Stromal cell of bone marrow (primary cell): Measurements from ENCODE around the gene UROC1.

ENCODE experiments used
- DNase-seq: peaks from one replicate; pipeline ENCODE4 v3.0.0-alpha.2; 2012; ENCODE audit warnings: low read depth

Gene UROC1

GRCh38 chr3:126494970-126495230, 22.7 kb downstream of the UROC1 start:
- no peak for DNase-seq

GRCh38 chr3:126494204-126494969, 23.2 kb downstream of the UROC1 start:
- DNase-seq, result no peak

DNA sequence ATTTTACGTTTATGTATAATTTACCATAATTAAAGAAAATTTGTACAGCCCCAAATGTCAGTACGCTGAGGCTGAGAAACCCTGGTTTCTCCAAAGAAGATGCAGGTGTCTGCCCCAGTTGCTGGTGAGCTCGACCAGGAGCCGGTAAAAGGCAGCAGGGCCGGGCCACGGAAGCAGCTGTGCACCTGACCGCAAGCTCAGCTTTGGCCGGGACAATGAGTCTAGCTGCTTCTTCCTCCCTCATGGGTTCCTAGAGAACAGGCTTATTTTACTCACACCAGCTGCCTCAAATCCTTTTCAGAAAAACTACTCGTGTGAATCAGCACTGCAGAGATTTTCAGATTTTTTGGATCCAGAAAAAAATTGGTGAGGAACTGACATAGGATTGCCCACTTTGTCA, 23.8 kb downstream of the UROC1 start:
- no peak for DNase-seq

- no peak for DNase-seq
These were observed 24.5 kb downstream of the UROC1 start for GRCh38 chr3:126493051-126493450.

GRCh38 chr3:126491221-126492013, 26.2 kb downstream of the UROC1 start:
- no peak for DNase-seq

DNA sequence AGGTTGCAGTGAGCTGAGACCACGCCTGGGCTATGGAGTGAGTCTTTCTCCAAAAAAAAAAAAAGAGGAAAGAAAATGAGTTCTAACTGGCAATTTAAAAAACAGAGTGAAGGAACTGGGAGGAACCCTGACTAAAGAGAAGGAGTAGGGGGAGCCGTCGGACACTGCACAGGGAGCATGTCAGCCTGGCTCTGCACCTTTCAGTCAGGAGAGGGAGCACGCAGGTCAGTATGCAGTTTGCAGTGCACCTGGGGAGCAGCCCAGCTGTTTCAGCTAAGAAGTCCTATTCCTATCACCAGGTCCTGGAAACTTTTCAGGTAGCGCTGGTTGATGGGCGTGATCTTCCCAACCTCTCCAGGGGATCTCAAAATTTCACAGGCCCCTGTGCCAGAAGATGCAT, 27.0 kb downstream of the UROC1 start:
- no peak for DNase-seq

GRCh38 chr3:126488886-126489569, 28.5 kb downstream of the UROC1 start:
- no peak for DNase-seq

DNA sequence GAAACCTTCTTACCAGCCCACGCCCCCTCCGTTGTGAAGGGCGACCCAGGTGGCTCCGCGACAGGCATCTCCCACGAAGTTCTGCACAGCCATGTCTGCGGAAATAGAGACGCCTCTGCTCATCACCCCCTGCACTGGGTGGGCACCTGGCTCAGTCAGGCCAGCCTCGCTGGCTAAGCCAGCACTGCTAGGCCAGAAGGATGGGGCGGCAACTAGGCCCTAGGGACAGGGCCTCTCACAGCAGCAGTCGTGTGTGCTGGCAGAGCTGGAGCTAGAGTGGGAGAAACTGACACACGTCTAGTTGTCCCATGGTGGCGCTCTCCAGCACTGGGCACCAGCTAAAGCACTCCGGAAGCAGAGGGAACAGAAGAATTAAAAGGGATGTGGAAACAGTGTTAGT, 29.4 kb downstream of the UROC1 start:
- no peak for DNase-seq

DNA sequence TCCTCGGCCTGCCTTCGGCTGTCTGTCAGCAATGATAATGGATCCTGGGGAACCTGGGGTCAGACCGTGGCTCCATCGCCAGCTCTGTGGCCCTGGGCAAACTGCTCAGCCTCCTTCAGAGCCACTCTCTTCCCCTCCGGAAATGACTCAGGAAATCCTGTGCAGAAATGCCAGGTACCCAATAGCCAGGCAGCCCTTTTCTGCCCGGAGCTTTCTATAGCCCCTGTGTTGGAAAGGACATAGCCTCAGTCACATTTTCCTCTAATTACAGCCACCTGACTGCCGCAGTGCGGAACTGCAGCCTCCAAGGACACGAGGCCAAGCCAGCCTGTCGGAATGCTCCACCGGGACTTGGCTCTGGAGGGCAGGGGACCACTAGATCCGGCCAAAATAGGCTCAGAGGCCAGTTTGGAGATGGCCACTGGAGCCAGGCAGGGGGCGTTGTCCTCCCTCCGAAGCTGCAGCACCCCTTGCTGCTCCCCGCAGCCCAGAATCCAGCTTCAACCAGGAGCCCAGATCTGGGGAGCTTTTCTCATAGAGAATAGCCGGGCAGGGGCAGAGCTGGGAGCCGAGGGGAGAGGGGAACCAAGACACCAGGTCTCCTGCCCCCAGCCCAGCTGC, 30.3 kb downstream of the UROC1 start:
- no peak for DNase-seq

DNA sequence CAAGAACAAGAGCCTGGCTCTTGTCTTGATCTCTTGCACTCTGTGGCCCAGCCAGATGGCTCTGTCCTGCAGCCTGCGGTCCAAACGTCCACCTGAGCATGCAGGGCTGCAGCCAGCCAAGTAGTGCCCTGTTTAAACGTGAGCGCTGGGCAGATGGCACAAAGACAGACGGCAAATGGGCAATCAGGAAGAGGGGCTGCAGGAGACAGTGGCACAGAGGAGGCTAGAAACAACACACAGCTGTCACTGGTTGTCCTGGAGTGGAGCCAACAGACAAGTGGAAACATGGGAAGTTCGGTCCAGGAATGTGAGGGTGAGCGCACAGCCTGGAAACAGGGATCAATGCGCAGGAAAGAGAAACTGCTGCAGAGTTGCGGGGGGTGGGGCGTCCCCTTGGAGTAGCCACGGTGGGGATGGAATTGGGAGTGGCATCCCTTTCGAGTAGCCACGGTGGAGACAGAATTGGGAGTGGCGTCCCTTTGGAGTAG, 31.2 kb downstream of the UROC1 start:
- DNase-seq, result no peak

- no peak for DNase-seq
These were observed 31.6 kb downstream of the UROC1 start for GRCh38 chr3:126485956-126486355.

GRCh38 chr3:126485176-126485897, 32.2 kb downstream of the UROC1 start:
- DNase-seq, result no peak

- no peak for DNase-seq
These were observed 32.9 kb downstream of the UROC1 start for GRCh38 chr3:126484662-126485061.

DNA sequence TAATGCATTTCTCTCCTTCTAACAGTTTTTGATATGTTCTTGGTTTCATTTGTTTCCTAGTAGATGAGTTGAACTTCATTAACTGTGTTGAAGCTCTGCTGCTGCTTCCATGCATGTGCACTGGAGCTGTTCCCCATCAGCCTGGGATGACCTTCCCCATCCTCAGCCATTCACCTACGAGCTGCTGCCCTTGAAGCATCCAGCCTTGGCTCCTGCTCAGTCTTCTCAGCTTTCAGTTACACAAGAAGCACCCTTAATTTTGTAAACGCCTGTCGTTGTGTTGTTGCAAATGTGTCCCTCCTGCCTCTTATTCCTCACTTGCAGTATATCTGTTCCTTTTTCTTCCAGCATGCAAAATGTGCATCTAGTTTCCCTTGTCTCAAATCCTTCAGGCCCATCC, 33.4 kb downstream of the UROC1 start:
- no peak for DNase-seq

DNA sequence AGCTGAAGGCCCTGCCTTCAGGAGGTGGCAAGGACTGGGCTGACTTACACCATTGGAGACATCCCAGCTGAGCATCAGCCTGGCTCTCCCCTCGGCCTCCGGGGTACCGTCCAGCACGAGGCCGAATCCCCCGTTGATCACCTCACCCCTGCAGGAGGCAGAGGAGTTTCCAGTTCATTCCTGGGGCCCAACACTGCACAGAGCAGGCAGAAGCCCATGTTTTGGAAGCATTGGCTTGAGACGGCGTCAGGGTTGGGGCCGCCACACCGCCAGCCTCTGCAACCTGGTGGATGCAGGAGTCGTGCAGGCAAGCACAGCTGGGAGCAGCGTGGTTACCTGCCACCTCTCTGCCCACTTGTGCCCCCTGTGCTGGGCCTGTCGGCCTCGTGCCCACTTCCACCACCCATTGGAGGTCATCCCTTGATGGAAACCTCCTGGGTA, 34.2 kb downstream of the UROC1 start:
- no peak for DNase-seq

GRCh38 chr3:126482503-126483255, 34.9 kb downstream of the UROC1 start:
- no peak for DNase-seq

GRCh38 chr3:126481808-126482502, 35.6 kb downstream of the UROC1 start:
- DNase-seq, result no peak

- DNase-seq, result no peak
These were observed 36.7 kb downstream of the UROC1 start for GRCh38 chr3:126480861-126481260.

GRCh38 chr3:126480206-126480605, 37.4 kb downstream of the UROC1 start:
- no peak for DNase-seq

DNA sequence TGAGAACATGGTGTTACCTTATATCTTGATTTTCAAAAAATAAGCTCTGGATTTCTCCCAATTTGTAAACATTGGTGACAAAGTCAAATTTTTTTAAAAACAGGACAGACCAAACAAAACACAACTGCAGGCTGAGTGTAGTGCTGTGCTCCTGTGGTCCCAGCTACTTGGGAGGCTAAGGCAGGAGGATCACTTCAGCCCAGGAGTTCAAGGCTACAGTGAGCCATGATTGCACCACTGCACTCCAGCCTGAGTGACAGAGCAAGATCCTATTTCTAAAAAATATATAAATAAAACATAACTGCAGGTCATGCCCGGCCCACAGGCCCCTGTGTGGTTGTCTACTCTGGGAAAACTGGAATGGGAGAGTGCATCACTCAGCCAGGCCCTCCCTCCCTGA, 37.9 kb downstream of the UROC1 start:
- no peak for DNase-seq
